Mesothelial cell of epicardium (in vitro differentiated cells): Measurements from ENCODE around the gene RNF220. TPM values are rescaled to one million over a fixed set of nuclear protein-coding genes. Genes with fewer than 3 reads are reported as not detected.

ENCODE experiments used
- DNase-seq, 2 experiments: peaks; one replicate each; pipeline ENCODE4 v3.0.0; 2021; ENCODE audit warnings: low spot score in 2 of 2; ENCODE audit not compliant: unreplicated experiment in 2 of 2
- H3K27ac Mint-ChIP-seq: 2 replicates; pipeline ENCODE4 v1.8.0; 2021; ENCODE audit warnings: mixed read lengths
- H3K27me3 Mint-ChIP-seq: 2 replicates; pipeline ENCODE4 v1.8.0; 2021; ENCODE audit warnings: low read depth, mixed read lengths
- H3K36me3 Mint-ChIP-seq: 2 replicates; pipeline ENCODE4 v1.8.0; 2021; ENCODE audit warnings: mixed read lengths
- H3K4me1 Mint-ChIP-seq: 2 replicates; pipeline ENCODE4 v1.8.0; 2021; ENCODE audit warnings: mixed read lengths
- H3K4me3 Mint-ChIP-seq: 2 replicates; pipeline ENCODE4 v1.8.0; 2021; ENCODE audit warnings: mild to moderate bottlenecking, moderate library complexity, mixed read lengths
- H3K9me3 Mint-ChIP-seq: 2 replicates; pipeline ENCODE4 v1.8.0; 2021; ENCODE audit warnings: mixed read lengths
- total RNA-seq: library from RNA; stranded (reverse); gene quantifications from 3 replicates; pipeline ENCODE4 v1.2.1, GENCODE V29; 2021
- TF ChIP-seq, protein P1 (sequence below): fragments of 200-600 bp; sonication (generic); IDR thresholded peaks from one replicate; pipeline ENCODE4 v1.5.0; 2021; ENCODE audit warnings: antibody characterized with exemption; ENCODE audit not compliant: unreplicated experiment

Gene RNF220
- total RNA-seq, 1 donor from 2014 or later: 84.2 TPM

DNA sequence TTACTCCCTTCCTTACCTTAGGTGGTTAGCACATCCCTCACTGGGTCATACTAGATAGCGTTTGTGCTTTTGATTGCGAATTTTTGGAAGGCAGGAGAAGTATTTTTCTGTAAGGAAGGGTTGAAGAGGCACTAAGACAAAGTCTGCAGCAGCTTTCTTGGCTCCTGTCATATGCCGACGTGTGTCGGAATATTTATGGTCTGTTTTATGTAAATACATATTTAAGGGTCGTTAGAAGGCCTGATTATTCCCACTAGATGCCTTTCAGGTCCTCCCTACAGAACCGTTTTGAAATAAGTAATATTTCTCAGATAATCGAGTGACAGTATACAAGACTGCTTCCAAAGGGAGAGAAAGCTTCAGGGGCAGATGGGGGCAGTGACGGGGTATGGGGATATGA is 10.0 kb downstream of the RNF220 start:
- Mint-ChIP-seq H3K27me3 (peaks cover 43% of the 10 kb centered on the region), H3K4me1 (peaks cover 4% of the 10 kb centered on the region), H3K27ac (no peak overlapping the region), H3K9me3 (no peaks in the 10 kb centered on the region), H3K36me3 (no peaks in the 10 kb centered on the region), H3K4me3 (no peak overlapping the region)
- TF ChIP-seq, protein P1, sequence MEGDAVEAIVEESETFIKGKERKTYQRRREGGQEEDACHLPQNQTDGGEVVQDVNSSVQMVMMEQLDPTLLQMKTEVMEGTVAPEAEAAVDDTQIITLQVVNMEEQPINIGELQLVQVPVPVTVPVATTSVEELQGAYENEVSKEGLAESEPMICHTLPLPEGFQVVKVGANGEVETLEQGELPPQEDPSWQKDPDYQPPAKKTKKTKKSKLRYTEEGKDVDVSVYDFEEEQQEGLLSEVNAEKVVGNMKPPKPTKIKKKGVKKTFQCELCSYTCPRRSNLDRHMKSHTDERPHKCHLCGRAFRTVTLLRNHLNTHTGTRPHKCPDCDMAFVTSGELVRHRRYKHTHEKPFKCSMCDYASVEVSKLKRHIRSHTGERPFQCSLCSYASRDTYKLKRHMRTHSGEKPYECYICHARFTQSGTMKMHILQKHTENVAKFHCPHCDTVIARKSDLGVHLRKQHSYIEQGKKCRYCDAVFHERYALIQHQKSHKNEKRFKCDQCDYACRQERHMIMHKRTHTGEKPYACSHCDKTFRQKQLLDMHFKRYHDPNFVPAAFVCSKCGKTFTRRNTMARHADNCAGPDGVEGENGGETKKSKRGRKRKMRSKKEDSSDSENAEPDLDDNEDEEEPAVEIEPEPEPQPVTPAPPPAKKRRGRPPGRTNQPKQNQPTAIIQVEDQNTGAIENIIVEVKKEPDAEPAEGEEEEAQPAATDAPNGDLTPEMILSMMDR: no peak
- no peak for DNase-seq

DNA sequence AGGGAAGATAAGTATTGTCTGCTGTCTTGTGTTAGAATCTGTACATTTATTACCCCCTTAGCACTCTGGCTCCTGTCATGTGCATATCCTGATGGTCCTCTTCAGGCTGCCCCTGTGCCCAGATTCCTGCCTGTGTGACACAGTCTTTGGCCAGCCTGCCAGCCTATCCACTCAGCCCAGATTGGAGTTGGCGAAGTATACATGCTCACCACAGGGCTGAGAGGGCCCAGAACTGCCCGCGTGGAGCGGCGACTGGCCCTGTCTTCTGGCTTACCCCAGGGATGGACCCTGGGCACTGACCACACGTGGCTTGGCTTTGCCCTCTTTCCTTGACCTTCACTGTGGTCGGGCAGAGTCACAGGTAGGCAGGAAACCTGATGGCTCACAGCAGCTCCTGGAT is 11.4 kb downstream of the RNF220 start:
- Mint-ChIP-seq H3K27me3 (peaks cover 57% of the 10 kb centered on the region), H3K4me3 (no peak overlapping the region)
- no peak for DNase-seq

DNA sequence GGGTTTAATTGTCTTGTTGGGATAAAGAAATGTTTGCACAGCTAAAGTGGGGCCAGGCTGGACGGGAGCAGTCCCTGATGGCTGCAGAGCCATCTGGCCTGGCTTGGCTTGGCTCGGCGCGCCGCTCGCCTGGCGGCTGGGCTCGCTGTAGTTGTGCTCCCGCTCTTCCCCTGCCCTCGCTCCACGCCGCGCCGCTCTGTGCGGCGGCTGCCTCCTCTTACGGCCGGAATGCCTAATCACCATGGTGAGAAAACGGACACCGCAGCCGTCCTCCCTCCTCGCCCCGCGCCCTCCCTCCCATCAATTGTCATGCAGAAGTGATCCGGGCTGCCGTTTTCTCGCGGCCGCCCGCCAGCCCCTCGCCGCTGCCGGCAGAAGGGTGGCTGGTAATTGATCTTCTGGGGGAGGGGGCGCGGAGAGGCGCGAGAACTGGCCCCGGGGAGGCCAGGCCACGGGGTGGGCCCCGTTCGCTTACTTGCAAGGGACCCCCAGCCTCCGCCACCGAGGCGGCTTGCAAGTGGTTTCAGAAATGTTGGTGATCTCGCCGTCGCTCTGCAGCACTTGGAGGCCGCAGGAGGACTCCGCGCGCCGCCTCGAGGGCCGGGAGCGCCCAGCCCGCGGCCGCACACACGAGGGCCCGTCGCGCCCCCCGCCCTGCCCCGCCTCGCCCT is 12.4 kb downstream of the RNF220 start:
- H3K9me3 Mint-ChIP-seq: no peaks in the 10 kb centered on the region
- TF ChIP-seq, protein P1: no peak
- H3K36me3 Mint-ChIP-seq: no peaks in the 10 kb centered on the region
- H3K4me3 Mint-ChIP-seq: peak overlapping the region; percentile 54
- H3K27ac Mint-ChIP-seq: no peak overlapping the region
- H3K27me3 Mint-ChIP-seq: peaks cover 59% of the 10 kb centered on the region
- H3K4me1 Mint-ChIP-seq: peaks cover 16% of the 10 kb centered on the region
- peak in 1 of 2 experiments; percentile 48 for DNase-seq

More for the DNA sequence above, 11.4 kb downstream of the RNF220 start:
- Mint-ChIP-seq H3K27ac (no peak overlapping the region), H3K4me1 (peaks cover 7% of the 10 kb centered on the region), H3K9me3 (no peaks in the 10 kb centered on the region), H3K36me3 (no peaks in the 10 kb centered on the region)
- TF ChIP-seq, protein P1: no peak

DNA sequence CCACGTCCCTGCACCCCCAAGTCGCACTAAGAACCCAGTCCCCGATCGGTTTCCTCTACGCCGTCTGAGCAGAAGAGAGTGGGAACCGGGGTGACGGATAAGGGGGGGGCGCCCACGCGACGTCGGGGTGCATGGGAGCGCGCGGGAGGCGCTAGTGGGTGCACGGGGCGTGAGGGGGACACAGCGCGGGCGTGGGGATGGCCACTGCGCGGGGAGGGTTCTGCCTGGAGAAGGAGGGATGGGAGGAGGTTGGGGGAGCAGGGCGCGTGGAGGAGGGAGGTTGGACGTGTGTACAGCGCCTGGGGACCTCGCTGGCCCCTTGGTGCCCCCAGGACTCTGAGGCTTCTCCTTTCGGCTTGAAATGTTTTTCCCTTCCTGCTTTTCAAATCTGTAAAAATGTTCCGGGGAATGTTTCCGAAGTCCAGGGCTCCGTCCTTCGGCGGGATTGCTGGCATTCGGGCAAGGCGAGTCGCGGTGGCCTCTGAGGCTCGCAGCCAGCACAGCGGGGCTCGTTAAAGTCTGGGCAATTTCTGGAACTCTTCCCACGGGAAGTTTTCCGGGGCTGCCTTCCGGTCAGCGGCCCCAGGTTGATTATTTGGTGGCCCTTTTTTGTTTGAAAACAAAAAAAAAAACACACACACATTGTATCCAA is 13.1 kb downstream of the RNF220 start:
- no peaks in the 10 kb centered on the region for H3K9me3 Mint-ChIP-seq
- DNase-seq: no peak
- TF ChIP-seq, protein P1: no peak
- H3K27ac Mint-ChIP-seq: no peak overlapping the region
- peaks cover 64% of the 10 kb centered on the region for H3K27me3 Mint-ChIP-seq
- peaks cover 16% of the 10 kb centered on the region for H3K4me1 Mint-ChIP-seq
- peak overlapping the region; percentile 59 for H3K4me3 Mint-ChIP-seq
- no peaks in the 10 kb centered on the region for H3K36me3 Mint-ChIP-seq

DNA sequence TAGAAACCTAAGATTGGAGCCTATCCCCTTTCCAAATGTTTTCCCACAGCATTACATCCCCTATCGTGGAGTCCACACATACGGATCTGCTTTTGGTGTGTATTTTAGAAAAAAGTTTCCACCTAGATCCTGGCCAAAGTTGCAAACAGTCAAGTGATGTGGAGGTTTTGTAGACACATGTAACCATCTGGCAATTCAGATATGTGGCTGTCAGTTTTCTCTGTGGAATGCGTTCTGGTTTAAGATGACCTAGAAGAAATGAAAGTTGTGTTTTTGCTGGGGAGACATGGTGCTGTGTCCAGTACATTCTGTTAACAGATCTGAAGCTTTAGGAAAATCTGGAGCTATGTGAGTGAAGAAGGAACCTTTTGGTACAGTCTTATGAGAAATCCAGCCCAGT is 14.8 kb downstream of the RNF220 start:
- DNase-seq: no peak
- Mint-ChIP-seq H3K36me3 (no peaks in the 10 kb centered on the region), H3K27ac (no peak overlapping the region), H3K27me3 (peaks cover 78% of the 10 kb centered on the region), H3K4me1 (peaks cover 23% of the 10 kb centered on the region), H3K9me3 (no peaks in the 10 kb centered on the region), H3K4me3 (no peak overlapping the region)
- TF ChIP-seq, protein P1: no peak
